Measurements from ENCODE around the gene DGLUCY.
"Not testable (repeated sequence)": the region's sequence is repeated elsewhere in the genome, so short reads cannot be mapped to it uniquely, and the experiment has no call there.

DGLUCY gene

GRCh38 chr14:91257328-91258010 is 143.6 kb downstream of the DGLUCY start:
- DNase-seq (ENCODE audit: low spot score), result no peak

GRCh38 chr14:91258011-91258618 is 144.2 kb downstream of the DGLUCY start:
- DNase-seq (ENCODE audit: low spot score), result no peak

- DNase-seq (ENCODE audit: low spot score), result no peak
Measured at GRCh38 chr14:91258876-91259275, 145.0 kb downstream of the DGLUCY start.

- peak; percentile 61 for DNase-seq (ENCODE audit: low spot score)
Measured at GRCh38 chr14:91261115-91261514, 147.2 kb downstream of the DGLUCY start.

GRCh38 chr14:91261986-91262549 is 148.2 kb downstream of the DGLUCY start:
- DNase-seq (ENCODE audit: low spot score), result no peak

GRCh38 chr14:91263329-91263728 is 149.5 kb downstream of the DGLUCY start:
- DNase-seq (ENCODE audit: low spot score), result no peak

- DNase-seq (ENCODE audit: low spot score), result no peak
Measured at GRCh38 chr14:91264151-91265150, 150.6 kb downstream of the DGLUCY start.

GRCh38 chr14:91265404-91265803 is 151.5 kb downstream of the DGLUCY start:
- DNase-seq (ENCODE audit: low spot score), result no peak

- DNase-seq (ENCODE audit: low spot score), result not testable (repeated sequence)
Measured at GRCh38 chr14:91266276-91266675, 152.4 kb downstream of the DGLUCY start.

- DNase-seq (ENCODE audit: low spot score), result no peak
Measured at GRCh38 chr14:91267965-91268437, 154.1 kb downstream of the DGLUCY start.

GRCh38 chr14:91269076-91269991 is 155.5 kb downstream of the DGLUCY start:
- DNase-seq (ENCODE audit: low spot score), result no peak

GRCh38 chr14:91270188-91270587 is 156.3 kb downstream of the DGLUCY start:
- DNase-seq (ENCODE audit: low spot score), result no peak

- DNase-seq (ENCODE audit: low spot score), result no peak
Measured at GRCh38 chr14:91270619-91271018, 156.7 kb downstream of the DGLUCY start.

- DNase-seq (ENCODE audit: low spot score), result no peak
Measured at GRCh38 chr14:91271639-91272038, 157.8 kb downstream of the DGLUCY start.

GRCh38 chr14:91272341-91273272 is 158.7 kb downstream of the DGLUCY start:
- DNase-seq (ENCODE audit: low spot score), result no peak

- DNase-seq (ENCODE audit: low spot score), result no peak
Measured at GRCh38 chr14:91273273-91273884, 159.5 kb downstream of the DGLUCY start.

GRCh38 chr14:91273885-91274273 is 160.0 kb downstream of the DGLUCY start:
- DNase-seq (ENCODE audit: low spot score), result no peak

- DNase-seq (ENCODE audit: low spot score), result no peak
Measured at GRCh38 chr14:91274796-91275195, 160.9 kb downstream of the DGLUCY start.

All from CD4-positive, alpha-beta T cell treated with Interleukin-15 for 4 hours (primary cell).